GM23248 (cell line): ENCODE data around the gene ASPSCR1. TPM values are rescaled to one million over a fixed set of nuclear protein-coding genes. Genes with fewer than 3 reads are reported as not detected.

Experiments
- DNase-seq: peaks from one replicate; pipeline ENCODE4 v3.0.0-alpha.2; 2015
- H2AFZ ChIP-seq: fragments of 200-600 bp; sonication (generic); 2 replicates; pipeline ENCODE4 v1.6.1; 2016; ENCODE audit warnings: antibody characterized with exemption
- H3F3A ChIP-seq: fragments of 200-600 bp; sonication (generic); 2 replicates; pipeline ENCODE4 v1.6.1; 2016; ENCODE audit warnings: mild to moderate bottlenecking, antibody characterized with exemption, mixed run types; ENCODE audit not compliant: insufficient read depth
- H3K27ac ChIP-seq: fragments of 200-600 bp; sonication (generic); 2 replicates; pipeline ENCODE4 v1.5.1; 2016; ENCODE audit warnings: mild to moderate bottlenecking
- H3K27me3 ChIP-seq: fragments of 200-600 bp; sonication (generic); replicated peaks from 2 replicates; pipeline ENCODE4 v1.6.1; 2016; ENCODE audit warnings: mild to moderate bottlenecking; ENCODE audit not compliant: insufficient read depth
- H3K36me3 ChIP-seq: fragments of 200-600 bp; sonication (generic); 2 replicates; pipeline ENCODE4 v1.6.1; 2016; ENCODE audit warnings: low read depth, mild to moderate bottlenecking
- H3K4me1 ChIP-seq: fragments of 200-600 bp; sonication (generic); 2 replicates; pipeline ENCODE4 v1.6.1; 2016; ENCODE audit warnings: mild to moderate bottlenecking; ENCODE audit not compliant: insufficient read depth
- H3K4me2 ChIP-seq: fragments of 200-600 bp; sonication (generic); one replicate; pipeline ENCODE4 v1.6.1; 2016; ENCODE audit warnings: mild to moderate bottlenecking; ENCODE audit not compliant: unreplicated experiment
- H3K4me3 ChIP-seq: fragments of 200-600 bp; sonication (generic); 2 replicates; pipeline ENCODE4 v1.5.1; 2016; ENCODE audit warnings: mild to moderate bottlenecking
- H3K79me2 ChIP-seq: fragments of 200-600 bp; sonication (generic); 2 replicates; pipeline ENCODE4 v1.6.1; 2016; ENCODE audit warnings: mild to moderate bottlenecking; ENCODE audit not compliant: insufficient read depth
- H3K9ac ChIP-seq: fragments of 200-600 bp; sonication (generic); 2 replicates; pipeline ENCODE4 v1.6.1; 2016; ENCODE audit warnings: mild to moderate bottlenecking
- H3K9me2 ChIP-seq: fragments of 200-600 bp; sonication (generic); 2 replicates; pipeline ENCODE4 v1.6.1; 2016; ENCODE audit warnings: mixed run types, mild to moderate bottlenecking, moderate library complexity; ENCODE audit not compliant: insufficient read depth
- H3K9me3 ChIP-seq: fragments of 200-600 bp; sonication (generic); one replicate; pipeline ENCODE4 v1.6.1; 2017; ENCODE audit warnings: low read depth
- H4K20me1 ChIP-seq: fragments of 200-600 bp; sonication (generic); 2 replicates; pipeline ENCODE4 v1.6.0; 2016; ENCODE audit not compliant: insufficient read depth
- EZH2 ChIP-seq: fragments of 200-600 bp; sonication (generic); IDR thresholded peaks from 2 replicates; pipeline ENCODE4 v1.6.1; 2018; ENCODE audit warnings: antibody characterized with exemption, mild to moderate bottlenecking; ENCODE audit not compliant: insufficient read depth, poor library complexity, severe bottlenecking
- EZH2phosphoT487 ChIP-seq: fragments of 200-600 bp; sonication (generic); IDR thresholded peaks from 2 replicates; pipeline ENCODE4 v1.6.1; 2018; ENCODE audit warnings: antibody characterized with exemption, moderate library complexity, mild to moderate bottlenecking, low read depth; ENCODE audit not compliant: insufficient read depth
- WGBS, 2 experiments: methylation state at CpG; one replicate each; pipeline ENCODE4 v1.1.6; 2015 to 2017; ENCODE audit warnings: low lambda C conversion rate in 2 of 2, low coverage in 1 of 2; ENCODE audit errors: missing lambda C conversion rate in 2 of 2; 5-methylcytosine and 5-hydroxymethylcytosine counted together
- in situ Hi-C: fragments of 300-500 bp; cut with MboI; formaldehyde crosslinking; loops from 2 replicates; pipeline ENCODE4 v1.15.0; 2020
- polyA plus RNA-seq: library from polyadenylated mRNA; unstranded; fragments of >200 nt; fragmentation: Nextera tagmentation; extraction: Ambion mirVana; gene quantifications from 2 replicates; pipeline ENCODE4 v1.2.1, GENCODE V29; 2016
- total RNA-seq: library from RNA; depleted of rRNA; stranded (reverse); fragments of >200 nt; shearing (Covaris generic); gene quantifications from 2 replicates; pipeline ENCODE4 v1.2.3, GENCODE V29; 2014

Gene ASPSCR1
- total and polyA plus RNA-seq, 2 experiments from 2014 or later: 20.6 to 23.5 TPM

DNA sequence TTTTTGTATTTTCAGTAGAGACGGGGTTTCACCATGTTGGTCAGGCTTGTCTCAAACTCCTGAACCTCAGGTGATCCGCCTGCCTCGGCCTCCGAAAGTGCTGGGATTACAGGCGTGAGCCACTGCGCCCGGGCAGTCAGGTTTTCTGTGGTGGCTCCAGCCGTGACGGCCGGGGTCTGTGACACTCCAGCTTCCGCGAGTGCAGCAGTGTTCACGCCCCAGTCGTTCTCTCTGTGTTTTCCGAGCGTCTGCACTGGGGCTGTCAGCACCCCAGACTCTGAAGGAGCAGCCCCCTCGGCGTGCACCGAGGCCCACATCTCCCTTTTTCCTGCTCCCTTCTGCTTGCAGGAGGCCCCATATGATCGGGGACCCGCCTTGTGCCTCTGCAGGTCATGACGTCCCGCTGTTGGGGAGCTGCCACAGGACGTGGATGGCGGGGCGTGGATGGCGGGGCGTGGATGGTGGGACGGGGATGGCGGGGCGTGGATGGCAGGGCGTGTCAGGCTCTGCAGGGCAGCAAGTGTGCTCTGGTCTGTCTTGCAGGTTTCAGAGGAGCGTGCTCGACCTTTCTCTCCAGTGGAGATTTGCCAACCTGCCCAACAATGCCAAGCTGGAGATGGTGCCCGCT is 5.7 kb downstream of the ASPSCR1 start:
- H3K36me3 ChIP-seq: no peaks in the 10 kb centered on the region; the same call in 1 of the 2 replicates
- H3K4me3 ChIP-seq: no peak overlapping the region
- H3K4me2 ChIP-seq: no peak overlapping the region
- H4K20me1 ChIP-seq: no peaks in the 10 kb centered on the region
- no peak overlapping the region for H3K27ac ChIP-seq
- in situ Hi-C loops: no loop called here
- no peaks in the 10 kb centered on the region for H3K9me3 ChIP-seq
- no peak for DNase-seq
- no peaks in the 10 kb centered on the region for H3K4me1 ChIP-seq
- no peaks in the 10 kb centered on the region for H3K9me2 ChIP-seq
- no peaks in the 10 kb centered on the region for H3F3A ChIP-seq
- TF ChIP-seq EZH2 (no peak), EZH2phosphoT487 (no peak)
- WGBS, 2 experiments: 95% methylated on average over 30 to 35 of the region's 35 CpGs
- no peak overlapping the region for H3K9ac ChIP-seq
- no peak overlapping the region for H2AFZ ChIP-seq
- H3K79me2 ChIP-seq: 0 out of 2 replicates have a peak, but pooled peaks cover 6% of the 10 kb centered on the region
- H3K27me3 ChIP-seq: no peaks in the 10 kb centered on the region

DNA sequence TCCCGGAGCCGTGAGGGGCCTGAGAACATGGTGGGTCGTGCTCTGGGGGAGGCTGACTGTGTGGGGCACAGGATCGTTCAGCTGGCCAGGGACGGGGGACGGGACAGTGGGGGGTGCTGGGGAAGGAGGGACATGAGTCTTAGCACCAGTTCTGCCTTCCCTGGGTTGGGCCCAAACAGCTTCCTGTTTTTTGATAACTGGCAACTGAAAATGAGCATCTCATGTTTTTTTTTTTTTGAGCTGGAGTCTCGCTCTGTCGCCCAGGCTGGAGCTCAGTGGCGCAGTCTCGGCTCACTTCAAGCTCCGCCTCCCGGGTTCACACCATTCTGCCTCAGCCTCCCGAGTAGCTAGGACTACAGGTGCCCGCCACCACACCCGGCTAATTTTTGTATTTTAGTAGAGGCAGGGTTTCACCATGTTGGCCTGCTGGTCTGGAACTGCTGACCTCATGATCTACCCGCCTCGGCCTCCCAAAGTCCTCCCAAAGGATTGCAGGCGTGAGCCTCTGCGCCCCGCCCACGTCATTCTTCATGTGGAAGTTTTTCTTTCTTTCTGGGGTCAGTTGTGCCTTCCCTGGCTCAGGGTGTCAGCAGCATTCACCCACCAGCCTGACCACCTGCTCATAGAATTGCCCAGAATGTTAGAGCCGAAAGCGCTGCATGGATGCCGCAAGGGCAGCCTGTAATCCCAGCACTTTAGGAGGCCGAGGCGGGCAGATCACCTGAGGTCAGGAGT is 6.4 kb downstream of the ASPSCR1 start:
- H3K4me3 ChIP-seq: no peak overlapping the region
- DNase-seq: no peak
- H3K4me2 ChIP-seq: no peak overlapping the region
- no peak overlapping the region for H3K27ac ChIP-seq
- no peak for TF ChIP-seq EZH2phosphoT487
- no peak for TF ChIP-seq EZH2
- no peaks in the 10 kb centered on the region for H3F3A ChIP-seq
- no peak overlapping the region for H3K9ac ChIP-seq
- no peaks in the 10 kb centered on the region for H3K4me1 ChIP-seq
- in situ Hi-C loops: no loop called here
- no peaks in the 10 kb centered on the region for H3K9me2 ChIP-seq
- H2AFZ ChIP-seq: no peak overlapping the region
- 0 out of 2 replicates have a peak, but pooled peaks cover 6% of the 10 kb centered on the region for H3K79me2 ChIP-seq
- H3K36me3 ChIP-seq: no peaks in the 10 kb centered on the region; the same call in 1 of the 2 replicates
- no peaks in the 10 kb centered on the region for H3K9me3 ChIP-seq
- H3K27me3 ChIP-seq: no peaks in the 10 kb centered on the region
- WGBS, 2 experiments: 94 to 95% methylated on average over 26 of the region's 26 CpGs
- H4K20me1 ChIP-seq: no peaks in the 10 kb centered on the region

- H2AFZ ChIP-seq: no peak overlapping the region
- no peaks in the 10 kb centered on the region for H3F3A ChIP-seq
- no peak overlapping the region for H3K9ac ChIP-seq
- H3K79me2 ChIP-seq: no peaks in the 10 kb centered on the region
- no peaks in the 10 kb centered on the region; the same call in 1 of the 2 replicates for H3K36me3 ChIP-seq
- no peak for TF ChIP-seq EZH2phosphoT487
- TF ChIP-seq EZH2: no peak
- DNase-seq: no peak
- H3K4me2 ChIP-seq: no peak overlapping the region
- no peaks in the 10 kb centered on the region for H3K9me3 ChIP-seq
- H3K27ac ChIP-seq: no peak overlapping the region
- no peaks in the 10 kb centered on the region for H3K27me3 ChIP-seq
- H3K4me3 ChIP-seq: no peak overlapping the region
- H3K9me2 ChIP-seq: no peaks in the 10 kb centered on the region
- no peaks in the 10 kb centered on the region for H4K20me1 ChIP-seq
- no peaks in the 10 kb centered on the region for H3K4me1 ChIP-seq
- 89 to 90% methylated on average over 13 to 21 of the region's 21 CpGs for WGBS, 2 experiments
- in situ Hi-C loops: no loop called here
Observed at GRCh38 chr17:81984773-81985410, 7.5 kb downstream of the ASPSCR1 start.

- H4K20me1 ChIP-seq: no peaks in the 10 kb centered on the region
- in situ Hi-C loops: no loop called here
- no peaks in the 10 kb centered on the region for H3K36me3 ChIP-seq
- no peaks in the 10 kb centered on the region for H3K27me3 ChIP-seq
- no peak overlapping the region for H2AFZ ChIP-seq
- H3F3A ChIP-seq: no peaks in the 10 kb centered on the region
- H3K9me3 ChIP-seq: no peaks in the 10 kb centered on the region
- H3K79me2 ChIP-seq: no peaks in the 10 kb centered on the region
- H3K4me1 ChIP-seq: peaks cover 3% of the 10 kb centered on the region
- H3K9ac ChIP-seq: no peak overlapping the region
- no peak overlapping the region for H3K4me3 ChIP-seq
- no peak for TF ChIP-seq EZH2
- TF ChIP-seq EZH2phosphoT487: no peak
- no peak for DNase-seq
- 93% methylated on average over 26 of the region's 26 CpGs for WGBS, 2 experiments
- no peak overlapping the region for H3K4me2 ChIP-seq
- H3K27ac ChIP-seq: no peak overlapping the region
- H3K9me2 ChIP-seq: no peaks in the 10 kb centered on the region
Observed at GRCh38 chr17:81986606-81987005, 9.2 kb downstream of the ASPSCR1 start.
